Breast epithelium (tissue), 4 donors: Measurements from ENCODE around the gene LUZP1. TPM values are rescaled to one million over a fixed set of nuclear protein-coding genes. Genes with fewer than 3 reads are reported as not detected.
A peak's percentile ranks its signal among the peaks of the same experiment; 100 is the strongest.

Source experiments
- DNase-seq, 2 donors: peaks; one replicate each; pipeline ENCODE4 v3.0.0-alpha.2; 2019; ENCODE audit warnings: low spot score in 2 of 2
- H3K27ac ChIP-seq, 2 donors: fragments of 200-600 bp; sonication (generic) in 1 of 2; one replicate each; pipeline ENCODE4 v1.5.1; 2016 to 2019; ENCODE audit warnings: mild to moderate bottlenecking in 1 of 2
- H3K27me3 ChIP-seq, 2 donors: fragments of 200-600 bp; sonication (generic) in 1 of 2; one replicate each; pipeline versions ENCODE4 v1.5.1 to v1.6.0; 2017 to 2019; ENCODE audit warnings: control low read depth in 1 of 2, mild to moderate bottlenecking in 1 of 2
- H3K36me3 ChIP-seq: fragments of 200-600 bp; one replicate; pipeline ENCODE4 v1.5.1; 2019
- H3K4me1 ChIP-seq, 2 donors: fragments of 200-600 bp; sonication (generic); one replicate each; pipeline ENCODE4 v1.5.1; 2016 to 2019; ENCODE audit warnings: control low read depth in 1 of 2
- H3K4me3 ChIP-seq, 3 donors: fragments of 200-600 bp; sonication (generic); 1 replicate in 2 of 3; 2 replicates in 1 of 3; pipeline ENCODE4 v1.5.1; 2016 to 2019; ENCODE audit warnings: mild to moderate bottlenecking in 3 of 3, moderate library complexity in 2 of 3
- H3K9me3 ChIP-seq, 2 donors: fragments of 200-600 bp; sonication (generic) in 1 of 2; one replicate each; pipeline ENCODE4 v1.5.1; 2016 to 2019; ENCODE audit warnings: control low read depth in 1 of 2
- POLR2A ChIP-seq: fragments of 450-650 bp; IDR thresholded peaks from one replicate; pipeline ENCODE4 v1.6.1; 2016; ENCODE audit warnings: antibody characterized with exemption, mild to moderate bottlenecking, moderate library complexity
- POLR2AphosphoS5 ChIP-seq, 3 donors: sonication (generic); formaldehyde crosslinking; IDR thresholded peaks; one replicate each; pipeline ENCODE4 v1.6.1; 2017; ENCODE audit warnings: antibody characterized with exemption in 3 of 3
- intact Hi-C: fragments of 100-400 bp; cut with DNase I; formaldehyde crosslinking; loops from one replicate; pipeline ENCODE4 v1.15.1; 2023; ENCODE audit warnings: low total_unique reads
- total RNA-seq, 3 donors: library from RNA; depleted of rRNA; stranded (reverse); fragments of >200 nt; gene quantifications; one replicate each; pipeline ENCODE4 v1.1.0, GENCODE V29; 2016
- TF ChIP-seq, protein P1 (sequence below), 3 donors: fragments of 450-650 bp; IDR thresholded peaks; one replicate each; pipeline ENCODE4 v1.5.1; 2016 to 2017; ENCODE audit warnings: antibody characterized with exemption in 3 of 3, mild to moderate bottlenecking in 3 of 3, moderate library complexity in 3 of 3

LUZP1 gene
- total RNA-seq, 3 donors from 2014 or later: 21.0 to 26.6 (median 24.6) TPM

DNA sequence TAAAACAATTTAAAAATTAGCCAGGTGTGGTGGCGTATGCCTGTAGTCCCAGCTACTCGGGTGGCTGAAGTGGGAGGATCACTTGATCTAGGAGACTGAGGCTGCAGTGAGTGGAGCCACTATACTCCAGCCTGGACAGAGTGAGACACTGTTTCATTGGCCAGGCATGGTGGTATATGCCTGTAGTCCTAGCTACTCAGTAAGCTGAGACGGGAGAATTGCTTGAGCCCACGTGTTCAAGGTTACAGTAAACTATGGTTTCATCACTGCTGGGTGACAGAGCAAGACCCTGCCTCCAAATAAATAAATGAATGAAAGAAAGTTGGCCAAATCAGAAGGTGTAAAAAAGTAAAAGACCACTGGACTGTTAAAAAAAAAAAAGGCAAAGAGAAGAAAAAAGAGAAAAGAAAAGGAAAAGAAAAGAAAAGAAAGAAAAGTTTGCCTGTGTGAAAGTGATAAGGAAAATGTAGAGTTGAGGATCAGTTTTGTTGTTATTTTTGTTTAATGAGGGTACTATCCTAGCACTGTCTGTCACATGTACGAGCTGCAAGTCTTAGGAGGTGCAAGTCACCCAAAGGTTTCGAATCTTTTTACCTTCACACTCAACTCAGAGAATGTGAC lies 52.3 kb downstream of the LUZP1 start:
- Histone ChIP-seq H3K27ac (no peak overlapping the region), H3K36me3 (no peaks in the 10 kb centered on the region), H3K9me3 (no peaks in the 10 kb centered on the region), H3K27me3 (no peaks in the 10 kb centered on the region), H3K4me1 (no peaks in the 10 kb centered on the region), H3K4me3 (no peak overlapping the region)
- intact Hi-C loops: no loop called here
- DNase-seq: no peak
- TF ChIP-seq, protein P1, sequence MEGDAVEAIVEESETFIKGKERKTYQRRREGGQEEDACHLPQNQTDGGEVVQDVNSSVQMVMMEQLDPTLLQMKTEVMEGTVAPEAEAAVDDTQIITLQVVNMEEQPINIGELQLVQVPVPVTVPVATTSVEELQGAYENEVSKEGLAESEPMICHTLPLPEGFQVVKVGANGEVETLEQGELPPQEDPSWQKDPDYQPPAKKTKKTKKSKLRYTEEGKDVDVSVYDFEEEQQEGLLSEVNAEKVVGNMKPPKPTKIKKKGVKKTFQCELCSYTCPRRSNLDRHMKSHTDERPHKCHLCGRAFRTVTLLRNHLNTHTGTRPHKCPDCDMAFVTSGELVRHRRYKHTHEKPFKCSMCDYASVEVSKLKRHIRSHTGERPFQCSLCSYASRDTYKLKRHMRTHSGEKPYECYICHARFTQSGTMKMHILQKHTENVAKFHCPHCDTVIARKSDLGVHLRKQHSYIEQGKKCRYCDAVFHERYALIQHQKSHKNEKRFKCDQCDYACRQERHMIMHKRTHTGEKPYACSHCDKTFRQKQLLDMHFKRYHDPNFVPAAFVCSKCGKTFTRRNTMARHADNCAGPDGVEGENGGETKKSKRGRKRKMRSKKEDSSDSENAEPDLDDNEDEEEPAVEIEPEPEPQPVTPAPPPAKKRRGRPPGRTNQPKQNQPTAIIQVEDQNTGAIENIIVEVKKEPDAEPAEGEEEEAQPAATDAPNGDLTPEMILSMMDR (IDR thresholded peaks at IDR 0.05): no peak
- no peak for TF ChIP-seq POLR2A
- TF ChIP-seq POLR2AphosphoS5 (IDR thresholded peaks at IDR 0.05): no peak

DNA sequence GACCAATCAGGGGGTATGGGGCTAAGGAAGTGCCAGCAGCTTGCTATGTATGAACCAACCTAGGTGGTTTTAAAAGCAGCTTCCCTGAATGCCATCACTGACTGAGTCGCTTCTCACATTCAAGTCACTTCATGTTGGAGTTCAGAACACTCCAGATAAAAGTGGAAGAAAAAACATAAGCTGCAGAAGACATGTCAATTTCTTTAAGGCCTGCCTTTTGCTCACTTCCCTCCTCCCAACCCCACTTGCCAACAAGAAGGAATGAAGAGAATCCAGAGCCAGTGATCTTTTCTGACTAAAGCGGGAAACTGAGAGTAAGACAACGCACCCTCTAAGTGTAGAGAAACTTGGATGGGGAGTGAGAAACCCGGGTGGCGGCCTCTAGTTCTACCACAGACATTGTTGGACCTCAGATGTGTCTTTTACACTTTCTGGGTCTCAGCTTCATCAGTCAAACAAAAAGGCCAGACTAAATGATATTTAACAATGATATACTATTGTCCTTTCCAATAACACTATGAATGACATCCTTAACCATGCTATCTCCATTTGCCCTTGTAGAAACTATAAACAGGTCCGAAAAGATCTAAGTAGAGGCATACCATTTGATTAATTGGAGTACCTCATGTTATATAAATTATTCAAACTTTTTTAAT lies 54.1 kb downstream of the LUZP1 start:
- DNase-seq: no peak
- H3K4me3 ChIP-seq: no peak overlapping the region
- no peak for TF ChIP-seq POLR2AphosphoS5 (IDR thresholded peaks at IDR 0.05)
- TF ChIP-seq POLR2A: no peak
- TF ChIP-seq, protein P1 (IDR thresholded peaks at IDR 0.05): no peak
- peak overlapping the region in 1 of 2 donors; percentile 22 for H3K27ac ChIP-seq
- H3K9me3 ChIP-seq: no peaks in the 10 kb centered on the region
- H3K27me3 ChIP-seq: no peaks in the 10 kb centered on the region
- no peaks in the 10 kb centered on the region for H3K36me3 ChIP-seq
- intact Hi-C loops: no loop called here
- no peaks in the 10 kb centered on the region for H3K4me1 ChIP-seq

DNA sequence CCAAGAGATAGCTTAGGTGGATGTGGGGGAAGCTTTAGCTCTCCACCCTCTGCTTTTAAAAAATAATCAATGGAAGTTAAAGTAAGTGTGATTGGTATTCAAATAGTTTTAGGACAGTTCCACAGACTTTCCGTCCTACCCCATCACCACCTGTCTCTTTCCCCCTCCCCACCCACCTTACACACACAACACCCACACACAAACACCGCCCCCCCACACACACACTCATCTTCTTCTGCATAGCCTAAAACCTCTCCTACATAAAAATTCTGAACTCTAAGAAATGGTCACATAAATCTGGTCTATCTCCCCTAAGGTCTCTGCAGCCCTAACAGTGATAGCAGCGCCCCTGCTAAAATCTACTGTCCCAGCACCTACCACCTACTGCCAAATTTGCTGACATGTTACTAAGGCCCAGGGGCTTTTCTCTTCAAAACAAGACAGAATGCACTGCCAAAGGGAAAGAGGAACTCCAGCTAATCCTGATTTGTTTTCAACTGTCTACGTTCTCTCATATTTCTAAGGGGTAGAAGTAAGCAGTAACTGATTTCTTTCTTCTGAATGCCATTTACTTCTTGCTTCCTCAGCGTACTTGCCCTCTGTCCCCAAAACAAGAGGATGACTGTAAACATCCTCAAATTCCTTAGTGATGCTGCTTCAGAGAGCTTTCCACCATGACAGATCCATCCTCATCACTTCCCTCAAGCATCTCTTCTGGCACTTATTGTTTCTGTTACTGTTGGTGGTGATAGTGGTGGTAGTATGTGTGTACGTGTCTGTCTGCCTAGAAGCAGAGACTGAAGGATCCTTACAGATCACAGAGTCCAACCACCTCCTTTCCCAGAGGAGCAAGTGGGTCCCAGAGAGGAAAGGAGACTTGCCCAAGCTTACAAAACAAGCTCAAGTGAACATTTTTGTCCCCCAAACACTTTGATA lies 56.8 kb downstream of the LUZP1 start:
- Histone ChIP-seq H3K4me3 (no peak overlapping the region), H3K27ac (peak overlapping the region in 1 of 2 donors; percentile 45), H3K4me1 (no peaks in the 10 kb centered on the region), H3K9me3 (no peaks in the 10 kb centered on the region), H3K27me3 (no peaks in the 10 kb centered on the region), H3K36me3 (no peaks in the 10 kb centered on the region)
- no peak for DNase-seq
- intact Hi-C loops: no loop called here
- TF ChIP-seq POLR2AphosphoS5 (IDR thresholded peaks at IDR 0.05) (no peak), POLR2A (no peak)
- TF ChIP-seq, protein P1 (IDR thresholded peaks at IDR 0.05): no peak

DNA sequence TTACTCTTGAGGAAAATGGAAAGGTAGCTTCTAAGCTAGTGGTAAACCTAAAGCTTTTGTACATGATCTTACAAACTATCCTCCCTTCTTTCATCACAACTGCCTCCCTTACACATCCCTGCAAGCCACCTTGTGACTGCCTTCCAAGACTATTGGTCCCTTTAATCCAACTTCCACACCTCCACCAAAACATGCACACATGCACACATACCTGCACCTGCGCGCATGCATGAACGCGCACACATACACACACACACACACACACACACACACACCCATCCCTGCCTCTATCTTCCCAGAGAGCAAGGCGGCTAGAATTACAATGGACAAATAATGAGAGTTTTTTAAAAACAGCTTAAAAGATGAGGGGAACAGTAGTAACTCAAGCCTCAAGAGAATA lies 58.3 kb downstream of the LUZP1 start:
- no peaks in the 10 kb centered on the region for H3K9me3 ChIP-seq
- DNase-seq: no peak
- H3K27me3 ChIP-seq: no peaks in the 10 kb centered on the region
- H3K36me3 ChIP-seq: no peaks in the 10 kb centered on the region
- no peak overlapping the region for H3K27ac ChIP-seq
- intact Hi-C loops: no loop called here
- no peak overlapping the region for H3K4me3 ChIP-seq
- TF ChIP-seq POLR2AphosphoS5 (IDR thresholded peaks at IDR 0.05) (no peak), POLR2A (no peak)
- TF ChIP-seq, protein P1 (IDR thresholded peaks at IDR 0.05): no peak
- no peaks in the 10 kb centered on the region for H3K4me1 ChIP-seq
